ENCODE measurements around the gene APRT.
A peak's percentile ranks its signal among the peaks of the same experiment; 100 is the strongest.

The APRT gene, protein sequence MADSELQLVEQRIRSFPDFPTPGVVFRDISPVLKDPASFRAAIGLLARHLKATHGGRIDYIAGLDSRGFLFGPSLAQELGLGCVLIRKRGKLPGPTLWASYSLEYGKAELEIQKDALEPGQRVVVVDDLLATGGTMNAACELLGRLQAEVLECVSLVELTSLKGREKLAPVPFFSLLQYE

DNA sequence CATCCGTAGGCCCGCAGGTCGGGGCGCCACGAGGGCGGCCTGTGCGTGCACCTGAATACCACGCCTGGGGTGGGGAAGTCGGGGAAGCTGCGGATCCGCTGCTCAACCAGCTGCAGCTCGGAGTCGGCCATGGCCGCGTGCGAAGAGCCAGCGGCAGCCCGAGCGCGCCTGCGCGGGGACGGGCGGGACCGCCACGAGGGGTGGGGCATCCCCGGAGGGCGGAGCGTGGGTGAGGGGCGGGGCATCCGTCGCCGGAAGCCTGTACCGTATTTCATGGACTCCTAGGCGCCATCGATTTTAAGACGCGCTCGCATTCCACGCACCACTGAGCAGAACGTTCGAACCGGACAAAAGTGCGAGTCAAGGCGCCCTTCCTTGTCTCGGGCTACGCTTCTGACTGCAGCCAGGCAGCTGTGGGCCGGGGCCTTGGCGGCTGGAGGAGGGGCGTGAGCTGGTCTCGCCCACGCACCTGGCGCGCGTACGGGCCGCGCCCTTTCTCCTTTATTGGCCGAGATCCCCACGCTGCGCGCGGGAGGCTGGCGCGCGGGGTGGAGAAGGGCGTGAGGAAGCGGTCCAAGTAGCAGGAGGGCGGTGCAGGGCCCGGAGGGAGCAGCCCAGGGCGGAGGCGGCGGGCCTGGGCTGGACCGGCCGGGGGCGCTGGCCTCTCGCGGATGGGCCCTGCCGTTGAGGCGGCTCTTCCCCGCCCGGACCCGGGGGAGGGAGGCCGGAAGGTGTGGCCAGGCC is at the start of gene APRT:
Gene APRT (minus strand): TSS at position 160 of the 744 bp plus-strand sequence. CDS start 29 bp downstream, at position 131.
- H3K27ac Mint-ChIP-seq = peak within 1 kb of the TSS; percentile 98
- peak; percentile 100 for DNase-seq
- H3K9me3 Mint-ChIP-seq = no peaks in the 10 kb centered on the region
- H3K4me1 Mint-ChIP-seq (ENCODE audit: low read depth) = peaks cover 33% of the 10 kb centered on the region
- H3K36me3 Mint-ChIP-seq (ENCODE audit: low read depth) = peaks cover 44% of the 10 kb centered on the region
- no peaks in the 10 kb centered on the region for H3K27me3 Mint-ChIP-seq
- peak within 1 kb of the TSS; percentile 93 for H3K4me3 Mint-ChIP-seq

- no peak overlapping the region for H3K4me3 Mint-ChIP-seq
- H3K4me1 Mint-ChIP-seq (ENCODE audit: low read depth) = peaks cover 16% of the 10 kb centered on the region
- DNase-seq = no peak
- H3K27me3 Mint-ChIP-seq = no peaks in the 10 kb centered on the region
- no peak overlapping the region for H3K27ac Mint-ChIP-seq
- no peaks in the 10 kb centered on the region for H3K9me3 Mint-ChIP-seq
- H3K36me3 Mint-ChIP-seq (ENCODE audit: low read depth) = peaks cover 60% of the 10 kb centered on the region
These were observed 49.6 kb upstream of the APRT start for GRCh38 chr16:88861359-88861758.

- Mint-ChIP-seq H3K4me3 (no peak overlapping the region), H3K27me3 (no peaks in the 10 kb centered on the region), H3K27ac (no peak overlapping the region), H3K9me3 (no peaks in the 10 kb centered on the region), H3K4me1 (ENCODE audit: low read depth) (peaks cover 31% of the 10 kb centered on the region), H3K36me3 (ENCODE audit: low read depth) (peaks cover 60% of the 10 kb centered on the region)
- no peak for DNase-seq
These were observed 47.8 kb upstream of the APRT start for GRCh38 chr16:88859381-88860091.

DNA sequence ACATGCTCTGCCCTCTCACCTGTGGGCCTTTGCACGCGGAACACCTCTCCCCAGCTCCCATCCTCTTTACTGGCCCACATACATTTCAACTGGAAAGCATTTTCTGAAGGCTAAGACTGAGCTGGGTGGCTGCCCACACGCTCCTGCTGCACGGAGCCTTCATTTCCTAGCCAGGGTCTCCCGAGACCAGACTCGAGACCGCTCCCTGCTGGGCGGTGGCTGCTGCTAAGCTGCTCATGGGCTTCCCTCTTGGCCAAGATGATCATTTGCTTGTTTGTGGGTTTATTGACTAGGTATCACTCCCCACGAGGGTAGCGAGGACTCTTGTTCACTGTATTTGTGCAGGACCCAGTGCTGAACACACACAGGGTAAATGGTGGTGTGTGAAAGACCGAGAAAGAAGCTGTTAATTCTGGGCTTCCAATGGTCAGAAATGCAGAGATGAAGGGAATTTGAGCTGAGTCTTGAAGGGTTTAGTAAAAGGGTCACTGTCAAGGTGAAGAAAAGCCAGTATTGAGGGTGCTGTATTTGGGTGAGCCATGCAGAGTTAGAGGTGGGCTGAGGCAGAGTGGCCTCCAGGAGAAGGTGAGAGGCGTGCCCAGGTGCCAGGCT is 46.1 kb upstream of the APRT start:
- Mint-ChIP-seq H3K9me3 (no peaks in the 10 kb centered on the region), H3K27ac (peak overlapping the region; percentile 96), H3K4me3 (peak overlapping the region; percentile 98), H3K4me1 (ENCODE audit: low read depth) (peaks cover 33% of the 10 kb centered on the region), H3K27me3 (no peaks in the 10 kb centered on the region), H3K36me3 (ENCODE audit: low read depth) (peaks cover 57% of the 10 kb centered on the region)
- DNase-seq = peak; percentile 83

DNA sequence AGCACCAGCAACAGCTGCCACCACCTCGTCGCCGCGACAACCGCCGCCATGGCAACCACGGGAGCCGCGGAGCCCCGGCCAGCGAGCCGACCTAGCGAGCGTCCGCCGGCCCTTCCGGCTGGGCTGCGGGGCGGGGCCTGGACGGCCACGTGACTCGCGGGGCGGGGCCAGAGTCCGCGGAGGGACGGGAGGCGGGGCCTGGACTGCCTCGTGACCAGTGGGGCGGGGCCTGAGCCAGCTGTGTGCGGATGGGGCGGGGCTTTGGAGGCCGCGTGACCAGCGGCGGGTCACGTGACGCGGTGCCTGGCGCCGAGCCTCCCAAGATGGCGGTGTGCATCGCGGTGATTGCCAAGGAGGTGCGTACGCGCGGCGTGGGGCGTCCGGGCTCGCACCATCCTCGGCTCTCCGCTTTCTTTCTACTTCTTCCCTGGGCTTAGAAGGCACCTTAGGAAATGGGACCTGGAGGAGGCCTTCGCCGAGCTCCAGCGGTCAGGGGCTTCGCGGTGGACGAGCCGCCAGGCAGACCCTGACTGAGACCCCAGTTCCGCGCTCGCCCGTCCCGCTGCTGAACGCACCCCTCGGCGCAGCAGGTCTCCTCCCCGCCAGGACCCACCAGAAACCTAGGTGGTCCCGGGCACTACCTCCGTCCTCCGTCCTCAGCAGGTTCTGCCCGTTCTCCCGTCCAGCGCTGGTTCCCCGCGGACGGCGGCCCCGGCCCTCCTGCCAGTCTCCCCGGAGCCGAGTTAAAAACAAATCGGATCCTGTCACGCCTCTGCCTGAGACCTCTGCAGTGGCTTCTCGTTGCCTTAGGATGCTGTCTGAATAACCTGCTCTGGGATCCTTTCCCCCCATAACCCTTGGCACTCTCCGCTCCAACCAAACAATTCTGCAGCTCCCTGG is 45.4 kb upstream of the APRT start, which contains the start of the genes GALNS and TRAPPC2L:
Gene GALNS (minus strand): TSS at position 120 of the 900 bp plus-strand sequence. CDS start 70 bp downstream, at position 50.
Gene TRAPPC2L (plus strand): TSS at position 300 of the 900 bp plus-strand sequence. CDS start 24 bp downstream, at position 324.
- Mint-ChIP-seq H3K27me3 (no peaks in the 10 kb centered on the region), H3K4me3 (peak within 1 kb of the TSS; percentile 98), H3K36me3 (ENCODE audit: low read depth) (peaks cover 50% of the 10 kb centered on the region), H3K9me3 (no peaks in the 10 kb centered on the region), H3K27ac (peak within 1 kb of the TSS; percentile 96), H3K4me1 (ENCODE audit: low read depth) (peaks cover 33% of the 10 kb centered on the region)
- DNase-seq = peak; percentile 99

- peak; percentile 47 for DNase-seq
- H3K27me3 Mint-ChIP-seq = no peaks in the 10 kb centered on the region
- peaks cover 33% of the 10 kb centered on the region for H3K4me1 Mint-ChIP-seq (ENCODE audit: low read depth)
- no peaks in the 10 kb centered on the region for H3K9me3 Mint-ChIP-seq
- H3K4me3 Mint-ChIP-seq = peak overlapping the region; percentile 98
- peak overlapping the region; percentile 80 for H3K27ac Mint-ChIP-seq
- peaks cover 42% of the 10 kb centered on the region for H3K36me3 Mint-ChIP-seq (ENCODE audit: low read depth)
These were observed 44.5 kb upstream of the APRT start for GRCh38 chr16:88856122-88856827.

DNA sequence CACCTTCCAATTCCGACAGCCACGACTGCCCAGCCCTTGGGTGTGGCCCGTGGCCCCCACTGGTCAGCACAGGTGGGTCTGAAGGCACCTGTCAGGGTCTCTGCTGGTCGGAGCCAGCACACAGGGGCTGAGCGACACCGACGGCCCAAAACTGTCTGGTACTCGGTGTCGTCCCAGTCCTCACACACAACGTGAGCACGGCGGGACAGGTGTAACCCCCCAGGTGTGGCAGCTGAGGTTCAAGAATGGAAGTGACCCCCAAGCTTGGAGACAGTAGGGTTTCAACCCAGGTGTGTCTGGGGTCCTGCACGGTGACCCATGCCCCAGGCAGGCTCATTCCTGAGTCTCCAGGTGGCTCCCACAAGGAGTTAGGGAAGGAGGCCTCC is 44.0 kb upstream of the APRT start:
- H3K4me3 Mint-ChIP-seq = peak overlapping the region; percentile 78
- H3K27me3 Mint-ChIP-seq = no peaks in the 10 kb centered on the region
- peaks cover 38% of the 10 kb centered on the region for H3K36me3 Mint-ChIP-seq (ENCODE audit: low read depth)
- peak overlapping the region; percentile 80 for H3K27ac Mint-ChIP-seq
- H3K9me3 Mint-ChIP-seq = no peaks in the 10 kb centered on the region
- no peak for DNase-seq
- peaks cover 33% of the 10 kb centered on the region for H3K4me1 Mint-ChIP-seq (ENCODE audit: low read depth)

- Mint-ChIP-seq H3K4me3 (peak overlapping the region; percentile 78), H3K9me3 (no peaks in the 10 kb centered on the region), H3K4me1 (ENCODE audit: low read depth) (peaks cover 33% of the 10 kb centered on the region), H3K27ac (peak overlapping the region; percentile 19), H3K36me3 (ENCODE audit: low read depth) (peaks cover 32% of the 10 kb centered on the region), H3K27me3 (no peaks in the 10 kb centered on the region)
- DNase-seq = no peak
These were observed 43.4 kb upstream of the APRT start for GRCh38 chr16:88855176-88855575.

DNA sequence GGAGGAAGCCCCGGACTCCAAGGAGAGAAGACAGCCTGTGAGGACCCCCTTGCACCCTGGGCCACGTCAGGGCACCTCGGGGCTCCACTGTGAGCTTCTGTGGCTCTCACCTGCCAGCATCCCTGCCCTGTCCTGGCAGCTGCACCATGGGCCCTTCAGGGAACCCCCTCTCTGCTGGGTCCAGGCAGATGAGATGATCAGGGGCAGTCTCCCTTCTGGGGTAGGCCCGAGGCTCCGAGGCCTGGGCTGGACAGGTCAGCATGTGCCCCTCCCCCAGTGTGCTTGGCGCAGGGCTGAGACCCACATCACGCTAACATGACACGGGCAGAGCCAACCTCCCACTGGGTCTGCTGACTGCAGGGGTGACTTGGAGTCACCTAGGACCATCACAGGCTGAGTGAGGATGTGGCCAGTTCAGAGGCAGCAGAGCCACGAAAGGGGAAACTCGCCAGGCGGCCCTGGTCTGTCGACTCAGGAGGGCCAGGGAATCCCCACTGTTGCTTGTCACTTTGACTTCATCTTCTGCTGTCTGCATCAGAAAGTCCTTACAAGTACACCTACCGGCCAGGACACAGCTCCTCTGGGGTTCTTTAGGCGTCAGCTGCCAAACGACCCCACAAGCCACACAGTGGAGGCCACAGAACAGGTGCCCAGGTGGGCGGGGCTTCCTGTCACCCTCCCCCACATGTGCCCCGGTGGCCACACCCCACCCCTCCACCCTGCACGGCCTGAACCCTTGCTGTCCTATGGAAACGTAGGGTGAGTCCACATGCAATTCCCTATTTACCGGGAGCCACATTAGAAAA is 42.8 kb upstream of the APRT start:
- no peaks in the 10 kb centered on the region for H3K27me3 Mint-ChIP-seq

DNA sequence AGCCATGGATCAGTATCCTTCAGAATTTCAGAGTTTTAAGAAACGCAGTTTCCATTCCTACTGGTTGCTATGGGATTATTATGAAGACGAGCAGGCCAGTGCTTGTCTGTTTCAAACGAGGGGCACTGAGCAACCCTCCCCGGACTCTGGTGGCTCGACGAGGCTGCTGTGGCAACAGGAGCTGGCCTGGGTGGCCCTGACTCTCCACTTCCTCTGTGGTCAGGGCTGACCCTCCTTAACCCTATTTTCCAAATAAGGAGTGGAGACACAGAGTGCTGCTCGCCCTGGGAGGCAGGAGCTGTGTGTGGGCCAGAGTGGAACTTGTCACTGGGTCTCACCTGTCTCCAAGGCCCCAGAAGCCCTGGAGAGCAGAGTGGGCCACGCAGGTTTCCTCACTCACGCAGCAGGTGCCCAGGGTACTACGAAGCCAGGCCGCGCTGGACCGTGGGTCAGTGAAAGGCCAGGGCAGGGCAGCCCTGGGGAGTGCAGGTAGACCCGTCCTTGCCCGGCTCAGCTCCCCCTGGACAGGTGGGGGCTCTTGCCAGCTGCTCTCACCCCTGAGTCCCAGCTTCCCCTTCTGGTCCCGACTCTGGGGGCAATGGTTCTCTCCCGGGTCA is 41.7 kb upstream of the APRT start:
- DNase-seq = no peak
- no peak overlapping the region for H3K27ac Mint-ChIP-seq
- no peaks in the 10 kb centered on the region for H3K9me3 Mint-ChIP-seq
- H3K36me3 Mint-ChIP-seq (ENCODE audit: low read depth) = peaks cover 18% of the 10 kb centered on the region
- no peaks in the 10 kb centered on the region for H3K27me3 Mint-ChIP-seq
- H3K4me3 Mint-ChIP-seq = no peak overlapping the region
- H3K4me1 Mint-ChIP-seq (ENCODE audit: low read depth) = peaks cover 26% of the 10 kb centered on the region

More for the DNA sequence above, 42.8 kb upstream of the APRT start:
- H3K4me1 Mint-ChIP-seq (ENCODE audit: low read depth) = peaks cover 33% of the 10 kb centered on the region
- H3K9me3 Mint-ChIP-seq = no peaks in the 10 kb centered on the region
- H3K27ac Mint-ChIP-seq = peak overlapping the region; percentile 19
- peak overlapping the region; percentile 78 for H3K4me3 Mint-ChIP-seq
- DNase-seq = peak; percentile 47
- H3K36me3 Mint-ChIP-seq (ENCODE audit: low read depth) = peaks cover 27% of the 10 kb centered on the region

DNA sequence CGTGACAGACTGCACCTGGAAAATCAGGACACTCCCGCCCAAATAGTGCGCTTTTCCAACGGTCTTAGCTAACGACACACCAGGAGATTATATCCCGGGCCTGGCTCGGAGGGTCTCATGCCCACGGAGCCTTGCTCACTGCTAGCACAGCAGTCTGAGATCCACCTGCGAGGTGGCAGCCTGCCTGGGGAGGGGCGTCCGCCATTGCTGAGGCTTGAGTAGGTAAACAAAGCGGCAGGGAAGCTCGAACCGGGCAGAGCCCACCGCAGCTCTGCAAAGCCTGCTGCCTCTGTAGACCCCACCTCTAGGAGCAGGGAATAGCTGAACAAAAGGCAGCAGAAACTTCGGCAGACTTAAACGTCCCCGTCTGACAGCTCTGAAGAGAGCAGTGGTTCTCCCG is 39.9 kb upstream of the APRT start:
- Mint-ChIP-seq H3K4me1 (ENCODE audit: low read depth) (peaks cover 17% of the 10 kb centered on the region), H3K4me3 (no peak overlapping the region), H3K36me3 (ENCODE audit: low read depth) (peaks cover 11% of the 10 kb centered on the region), H3K27ac (no peak overlapping the region), H3K9me3 (no peaks in the 10 kb centered on the region), H3K27me3 (no peaks in the 10 kb centered on the region)
- DNase-seq = no peak

DNA sequence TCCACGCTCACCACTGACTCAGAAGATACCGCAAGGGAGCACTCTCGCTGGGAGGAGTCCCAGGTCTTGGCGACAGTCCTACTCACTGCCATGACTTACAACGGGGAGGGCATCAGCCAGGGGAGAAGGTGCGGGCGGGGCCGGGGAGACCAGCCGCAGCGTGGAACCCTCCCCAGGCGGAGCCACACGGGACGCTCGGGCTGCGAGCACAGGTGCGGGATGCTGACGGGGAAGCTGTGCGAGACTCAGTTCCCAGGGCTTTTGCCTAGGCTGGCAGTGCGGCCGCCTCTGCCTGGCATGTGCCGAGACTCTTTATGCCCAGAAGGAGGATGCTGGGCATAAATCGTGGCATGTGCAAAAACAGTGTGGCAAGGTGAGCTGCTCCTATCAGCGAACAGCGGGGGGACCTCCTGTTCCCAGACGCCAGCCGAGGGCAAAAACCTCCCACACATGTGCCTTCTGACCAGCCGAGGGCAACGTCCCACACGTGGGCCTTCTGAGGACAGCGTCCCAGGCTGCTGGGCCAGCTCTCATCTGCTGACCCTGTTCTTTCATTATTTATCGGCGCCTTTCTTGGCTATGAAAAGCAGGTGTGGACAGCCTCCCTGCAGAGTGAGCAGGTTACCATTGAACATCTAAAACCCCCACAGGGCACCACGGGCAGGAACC is 38.9 kb upstream of the APRT start:
- Mint-ChIP-seq H3K36me3 (ENCODE audit: low read depth) (peaks cover 11% of the 10 kb centered on the region), H3K9me3 (no peaks in the 10 kb centered on the region), H3K4me3 (no peak overlapping the region), H3K27me3 (no peaks in the 10 kb centered on the region), H3K27ac (no peak overlapping the region), H3K4me1 (ENCODE audit: low read depth) (peaks cover 13% of the 10 kb centered on the region)
- no peak for DNase-seq
